ENCODE data around the gene MCFD2. TPM values are rescaled to one million over a fixed set of nuclear protein-coding genes. Genes with fewer than 3 reads are reported as not detected.

The MCFD2 gene
- polyA plus RNA-seq, 1 donor (not counting 4 experiments of a cell fraction or from before 2014, with no cell fraction given), result 132 TPM

- dilution Hi-C loops (cut with MboI; ENCODE audit: extremely low pct_ligation_motif_present, low sequenced_read_pairs), result no loop called here
- H3K27me3 ChIP-seq (ENCODE audit: control insufficient read depth, extremely low read depth, insufficient read depth, low read length), result no peaks in the 10 kb centered on the region
- peaks cover 2% of the 10 kb centered on the region for H3K9me3 ChIP-seq (ENCODE audit: control insufficient read depth, low read depth, low read length)
- peak overlapping the region; percentile 94 for H3K4me2 ChIP-seq (ENCODE audit: control insufficient read depth, extremely low read depth, insufficient read depth, low read depth, low read length)
- H4K20me1 ChIP-seq (ENCODE audit: control insufficient read depth, extremely low read depth, insufficient read depth, low read length), result no peaks in the 10 kb centered on the region
- H2AFZ ChIP-seq (ENCODE audit: control insufficient read depth, low read length), result no peak overlapping the region
- H3K9me1 ChIP-seq (ENCODE audit: control insufficient read depth, extremely low read depth, insufficient read depth, low read length), result no peaks in the 10 kb centered on the region
- H3K27ac ChIP-seq (ENCODE audit: control insufficient read depth, insufficient read depth, low read length), result peak overlapping the region; percentile 95
- H3K36me3 ChIP-seq (ENCODE audit: control insufficient read depth in 2 of 2, extremely low read depth in 1 of 2, insufficient read depth in 2 of 2, low read length in 2 of 2), result no peaks in the 10 kb centered on the region
- H3K4me3 ChIP-seq (ENCODE audit: control insufficient read depth in 2 of 3, extremely low read depth in 1 of 3, insufficient read depth in 2 of 3, low read depth in 1 of 3, low read length in 3 of 3), result no peak overlapping the region
- FAIRE-seq, result peak; percentile 63
- TF ChIP-seq CTCF (optimal IDR thresholded peaks at IDR 0.05 in 1 of 3, IDR thresholded peaks at IDR 0.05 in 1 of 3, conservative IDR thresholded peaks at IDR 0.05 in 1 of 3; ENCODE audit: extremely low read depth in 1 of 3, insufficient read depth in 2 of 3, low read length in 3 of 3), result no peak
- H3K4me1 ChIP-seq (ENCODE audit: control insufficient read depth, extremely low read depth, insufficient read depth, low read length), result peaks cover 39% of the 10 kb centered on the region
- no peaks in the 10 kb centered on the region for H3K79me2 ChIP-seq (ENCODE audit: control insufficient read depth, insufficient read depth, low read length)
- peak overlapping the region; percentile 31 for H3K9ac ChIP-seq (ENCODE audit: control insufficient read depth, extremely low read depth, insufficient read depth, low read length)
- DNase-seq (ENCODE audit: low read depth, low spot score), result peak; percentile 46
Observed at GRCh38 chr2:46855805-46856204, 59.8 kb downstream of the MCFD2 start.

- DNase-seq (ENCODE audit: low read depth, low spot score), result no peak
- no peaks in the 10 kb centered on the region for H3K79me2 ChIP-seq (ENCODE audit: control insufficient read depth, insufficient read depth, low read length)
- no peak overlapping the region for H3K9ac ChIP-seq (ENCODE audit: control insufficient read depth, extremely low read depth, insufficient read depth, low read length)
- FAIRE-seq, result no peak
- no peaks in the 10 kb centered on the region for H4K20me1 ChIP-seq (ENCODE audit: control insufficient read depth, extremely low read depth, insufficient read depth, low read length)
- TF ChIP-seq CTCF (optimal IDR thresholded peaks at IDR 0.05 in 1 of 3, IDR thresholded peaks at IDR 0.05 in 1 of 3, conservative IDR thresholded peaks at IDR 0.05 in 1 of 3; ENCODE audit: extremely low read depth in 1 of 3, insufficient read depth in 2 of 3, low read length in 3 of 3) (no peak), EZH2 (IDR thresholded peaks at IDR 0.05; ENCODE audit: low read length) (no peak)
- peaks cover 54% of the 10 kb centered on the region for H3K4me1 ChIP-seq (ENCODE audit: control insufficient read depth, extremely low read depth, insufficient read depth, low read length)
- peak overlapping the region; percentile 11 for H2AFZ ChIP-seq (ENCODE audit: control insufficient read depth, low read length)
- peaks cover 2% of the 10 kb centered on the region for H3K9me3 ChIP-seq (ENCODE audit: control insufficient read depth, low read depth, low read length)
- dilution Hi-C loops (cut with MboI; ENCODE audit: extremely low pct_ligation_motif_present, low sequenced_read_pairs), result no loop called here
- H3K4me3 ChIP-seq (ENCODE audit: control insufficient read depth in 2 of 3, extremely low read depth in 1 of 3, insufficient read depth in 2 of 3, low read depth in 1 of 3, low read length in 3 of 3), result no peak overlapping the region
- H3K9me1 ChIP-seq (ENCODE audit: control insufficient read depth, extremely low read depth, insufficient read depth, low read length), result peaks cover 2% of the 10 kb centered on the region
- peak overlapping the region; percentile 23 for H3K4me2 ChIP-seq (ENCODE audit: control insufficient read depth, extremely low read depth, insufficient read depth, low read depth, low read length)
- H3K36me3 ChIP-seq (ENCODE audit: control insufficient read depth in 2 of 2, extremely low read depth in 1 of 2, insufficient read depth in 2 of 2, low read length in 2 of 2), result no peaks in the 10 kb centered on the region
- peak overlapping the region; percentile 37 for H3K27ac ChIP-seq (ENCODE audit: control insufficient read depth, insufficient read depth, low read length)
- H3K27me3 ChIP-seq (ENCODE audit: control insufficient read depth, extremely low read depth, insufficient read depth, low read length), result no peaks in the 10 kb centered on the region
Observed at GRCh38 chr2:46854260-46854659, 61.3 kb downstream of the MCFD2 start.
